Dendritic cell treated with granulocyte-macrophage colony-stimulating factor and Interleukin-4, amounts not matched to agents 40 ng/mL and 50 ng/mL, for 4 days (primary cell): ENCODE results near the gene BBS10.
"Not testable (repeated sequence)": the region's sequence is repeated elsewhere in the genome, so short reads cannot be mapped to it uniquely, and the experiment has no call there.

Experiments used
- H3K27ac Mint-ChIP-seq: one replicate; pipeline ENCODE4 v1.8.0; 2022; ENCODE audit warnings: mild to moderate bottlenecking, mixed read lengths
- H3K27me3 Mint-ChIP-seq: one replicate; pipeline ENCODE4 v1.8.0; 2022; ENCODE audit warnings: mild to moderate bottlenecking, mixed read lengths
- H3K36me3 Mint-ChIP-seq: one replicate; pipeline ENCODE4 v1.8.0; 2022; ENCODE audit warnings: low read depth, mixed read lengths
- H3K4me1 Mint-ChIP-seq: one replicate; pipeline ENCODE4 v1.8.0; 2022; ENCODE audit warnings: low read depth, mixed read lengths
- H3K4me3 Mint-ChIP-seq: one replicate; pipeline ENCODE4 v1.8.0; 2022; ENCODE audit warnings: mild to moderate bottlenecking, moderate library complexity, mixed read lengths
- H3K9me3 Mint-ChIP-seq: one replicate; pipeline ENCODE4 v1.8.0; 2022; ENCODE audit warnings: mixed read lengths
- intact Hi-C: fragments of 100-400 bp; cut with micrococcal nuclease; formaldehyde crosslinking; loops from one replicate; pipeline ENCODE4 v1.15.0; 2022

Gene BBS10

DNA sequence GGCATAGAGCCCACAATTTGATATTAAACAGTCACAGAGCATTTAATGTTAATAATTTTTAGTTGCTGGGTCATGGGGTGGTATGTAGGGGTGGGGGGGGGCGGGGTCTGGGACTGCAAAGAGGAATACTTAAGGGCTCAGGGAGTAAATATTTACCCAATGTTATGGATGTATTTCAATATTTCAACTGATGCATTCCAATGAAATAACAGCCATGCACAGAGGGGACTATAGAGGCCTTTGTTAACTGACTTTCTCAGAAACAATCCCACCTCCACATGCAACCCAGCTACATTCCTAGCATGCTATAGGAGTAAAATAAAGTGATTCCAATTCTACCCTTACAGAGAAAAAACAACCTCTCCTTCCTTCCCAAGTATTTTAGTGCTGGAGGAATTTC lies 7.9 kb upstream of the BBS10 start:
- intact Hi-C loops, result no loop called here
- no peaks in the 10 kb centered on the region for H3K27me3 Mint-ChIP-seq
- no peak overlapping the region for H3K4me3 Mint-ChIP-seq
- H3K36me3 Mint-ChIP-seq, result peaks cover 53% of the 10 kb centered on the region
- no peaks in the 10 kb centered on the region for H3K4me1 Mint-ChIP-seq
- H3K27ac Mint-ChIP-seq, result no peak overlapping the region
- H3K9me3 Mint-ChIP-seq, result no peaks in the 10 kb centered on the region

DNA sequence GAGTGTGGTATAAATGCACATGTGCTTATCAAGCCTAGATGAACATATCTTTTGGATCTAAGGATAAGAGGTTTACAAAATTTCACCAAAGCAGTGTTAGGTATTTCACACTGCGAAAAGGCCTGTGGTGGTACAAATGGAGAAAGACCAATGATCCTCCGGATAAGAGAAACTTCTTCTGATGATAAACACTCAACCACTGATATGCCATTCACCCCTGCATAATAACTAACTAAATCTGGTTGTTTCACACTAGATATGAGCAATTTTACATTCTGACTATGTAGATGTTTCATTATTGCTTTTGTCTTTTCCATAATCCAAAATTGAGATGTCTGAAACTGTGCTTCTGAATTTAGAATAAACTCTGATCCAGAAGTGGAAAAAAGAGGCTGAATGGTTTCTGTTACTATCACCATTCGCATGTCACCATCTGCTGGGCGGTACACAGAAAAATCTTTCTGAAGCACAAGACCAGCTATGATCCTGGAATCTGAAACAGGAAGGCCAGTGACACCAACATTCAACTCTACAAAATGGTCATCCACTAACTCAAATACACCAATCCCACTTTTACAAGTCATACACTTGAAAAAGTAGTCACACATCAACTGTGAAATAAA lies 1.3 kb downstream of the BBS10 start:
- Mint-ChIP-seq H3K27me3 (no peaks in the 10 kb centered on the region), H3K4me3 (peak overlapping the region; percentile 86), H3K9me3 (no peaks in the 10 kb centered on the region), H3K36me3 (peaks cover 10% of the 10 kb centered on the region), H3K27ac (peak overlapping the region; percentile 96), H3K4me1 (peaks cover 20% of the 10 kb centered on the region)
- intact Hi-C loops, result loop anchor here (5.0 to 10.0 kb wide), 3 partner anchors 175 to 835 kb away; partner anchors contain the start of gene KRR1

DNA sequence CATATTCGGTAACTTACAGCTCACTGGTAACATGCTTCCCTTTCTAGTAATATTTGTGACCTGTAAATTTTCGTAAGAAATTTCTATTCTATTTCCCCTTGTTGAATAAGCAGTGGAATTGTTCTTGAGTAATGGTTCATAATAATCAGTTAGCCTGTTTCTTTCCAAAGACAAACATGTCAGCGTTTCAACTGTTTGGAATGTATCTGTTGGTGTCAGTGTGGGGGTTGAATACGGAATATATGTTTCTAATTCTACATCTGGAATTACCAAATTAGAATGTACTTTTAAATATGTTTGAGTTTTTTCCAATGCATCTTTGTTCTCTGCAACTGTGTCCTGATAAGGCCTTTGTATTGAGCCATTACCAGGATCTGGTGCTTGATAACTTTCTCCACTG lies 2.0 kb downstream of the BBS10 start:
- H3K9me3 Mint-ChIP-seq, result no peaks in the 10 kb centered on the region
- intact Hi-C loops, result loop anchor here (5.0 to 10.0 kb wide), 3 partner anchors 174 to 834 kb away; partner anchors contain the start of gene KRR1
- H3K4me3 Mint-ChIP-seq, result no peak overlapping the region
- no peak overlapping the region for H3K27ac Mint-ChIP-seq
- peaks cover 27% of the 10 kb centered on the region for H3K4me1 Mint-ChIP-seq
- H3K36me3 Mint-ChIP-seq, result peaks cover 10% of the 10 kb centered on the region
- H3K27me3 Mint-ChIP-seq, result no peaks in the 10 kb centered on the region

DNA sequence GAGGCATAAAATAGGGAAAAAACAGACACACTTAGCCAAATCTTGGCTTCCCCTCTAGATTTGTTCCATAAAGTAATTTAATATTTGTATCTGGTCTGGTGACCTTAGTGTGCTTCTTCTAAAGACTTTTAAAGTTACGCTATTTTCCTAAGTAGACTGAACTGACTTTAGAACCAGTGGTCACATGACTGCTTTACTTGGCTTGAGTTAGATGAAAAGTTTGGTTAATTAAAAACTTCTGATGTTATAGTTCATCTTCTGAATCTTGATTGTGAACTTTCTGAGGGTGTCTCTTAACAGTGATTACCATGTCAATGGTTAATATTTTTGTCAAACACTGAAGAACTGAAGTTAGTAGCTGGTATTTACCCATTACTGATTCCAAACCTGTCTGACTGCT lies 2.6 kb downstream of the BBS10 start:
- H3K4me1 Mint-ChIP-seq, result peaks cover 34% of the 10 kb centered on the region
- no peaks in the 10 kb centered on the region for H3K27me3 Mint-ChIP-seq
- H3K27ac Mint-ChIP-seq, result no peak overlapping the region
- peaks cover 2% of the 10 kb centered on the region for H3K9me3 Mint-ChIP-seq
- intact Hi-C loops, result loop anchor here (5.0 to 10.0 kb wide), 3 partner anchors 173 to 833 kb away; partner anchors contain the start of gene KRR1
- peaks cover 10% of the 10 kb centered on the region for H3K36me3 Mint-ChIP-seq
- H3K4me3 Mint-ChIP-seq, result no peak overlapping the region

DNA sequence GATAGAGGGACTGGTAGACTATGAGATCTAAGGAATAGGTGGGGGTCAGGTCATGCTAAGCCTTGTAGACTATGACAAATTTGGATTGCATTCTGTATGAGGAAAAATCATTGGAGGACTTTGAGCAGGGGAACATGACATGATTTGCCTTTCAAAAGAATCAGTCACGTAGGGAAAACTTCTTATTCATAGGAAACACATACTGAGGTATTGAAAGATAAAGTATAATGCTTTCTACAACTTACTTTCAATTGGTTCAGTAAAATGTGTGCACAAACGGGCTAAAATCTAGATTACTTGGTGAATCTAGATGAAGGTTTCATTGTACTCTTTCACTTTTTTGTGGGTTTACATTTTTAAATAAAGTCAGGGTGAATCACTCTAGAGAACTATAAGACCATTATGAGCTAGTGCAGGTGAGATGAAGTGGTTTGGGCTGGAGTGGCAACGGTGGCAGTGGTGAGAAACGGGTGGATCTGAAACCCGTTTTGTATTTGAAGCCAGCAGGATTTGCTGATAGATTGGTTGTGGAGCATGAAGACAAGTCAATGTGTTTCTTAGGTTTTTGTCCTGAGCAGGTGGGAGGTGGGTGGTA lies 6.7 kb downstream of the BBS10 start:
- no peak overlapping the region for H3K4me3 Mint-ChIP-seq
- peaks cover 19% of the 10 kb centered on the region for H3K4me1 Mint-ChIP-seq
- H3K9me3 Mint-ChIP-seq, result peaks cover 7% of the 10 kb centered on the region
- no peaks in the 10 kb centered on the region for H3K27me3 Mint-ChIP-seq
- intact Hi-C loops, result loop anchor here (10.0 kb wide), 1 partner anchor 187 kb away; no protein-coding TSS in a partner anchor
- peak overlapping the region; percentile 34 for H3K27ac Mint-ChIP-seq
- no peaks in the 10 kb centered on the region for H3K36me3 Mint-ChIP-seq

DNA sequence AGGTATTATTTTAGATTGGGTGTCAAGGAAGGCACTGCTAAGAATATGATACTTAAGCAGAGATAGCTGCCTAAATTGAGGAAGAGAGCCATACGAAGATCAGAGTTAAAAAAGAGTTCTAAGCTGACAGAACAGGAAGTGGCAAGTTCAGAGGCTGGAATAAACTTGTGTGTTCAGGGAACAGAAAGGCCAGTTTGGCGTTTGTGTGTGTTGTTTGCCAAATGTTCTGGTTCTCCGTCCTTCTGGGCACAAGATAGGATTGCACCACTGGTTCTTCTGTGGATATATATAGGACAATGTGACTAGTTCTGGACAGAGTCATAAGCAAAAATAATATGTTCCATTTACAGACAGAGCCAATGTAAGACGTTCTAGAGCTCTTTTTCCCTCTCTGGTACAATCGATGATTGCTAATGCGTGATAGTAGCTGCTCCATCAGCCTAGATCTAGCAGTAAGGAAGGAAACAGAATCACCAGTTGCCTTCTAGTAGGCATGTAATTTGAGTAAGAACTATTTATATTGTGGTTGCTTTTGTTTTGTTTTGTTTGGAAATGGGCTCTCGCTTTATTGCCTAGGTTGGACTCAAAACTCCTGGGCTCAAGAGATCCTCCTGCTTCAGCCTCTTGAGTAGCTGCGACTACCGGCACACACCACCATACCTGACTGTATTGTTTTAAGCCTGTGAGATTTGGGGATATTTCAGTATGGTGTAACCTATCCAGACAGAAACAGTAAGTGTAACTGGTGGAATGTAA lies 7.4 kb downstream of the BBS10 start:
- Mint-ChIP-seq H3K4me1 (peaks cover 18% of the 10 kb centered on the region), H3K27me3 (no peaks in the 10 kb centered on the region), H3K27ac (peak overlapping the region; percentile 34), H3K36me3 (no peaks in the 10 kb centered on the region), H3K4me3 (no peak overlapping the region), H3K9me3 (peaks cover 7% of the 10 kb centered on the region)
- intact Hi-C loops, result loop anchor here (10.0 kb wide), 1 partner anchor 186 kb away; no protein-coding TSS in a partner anchor

DNA sequence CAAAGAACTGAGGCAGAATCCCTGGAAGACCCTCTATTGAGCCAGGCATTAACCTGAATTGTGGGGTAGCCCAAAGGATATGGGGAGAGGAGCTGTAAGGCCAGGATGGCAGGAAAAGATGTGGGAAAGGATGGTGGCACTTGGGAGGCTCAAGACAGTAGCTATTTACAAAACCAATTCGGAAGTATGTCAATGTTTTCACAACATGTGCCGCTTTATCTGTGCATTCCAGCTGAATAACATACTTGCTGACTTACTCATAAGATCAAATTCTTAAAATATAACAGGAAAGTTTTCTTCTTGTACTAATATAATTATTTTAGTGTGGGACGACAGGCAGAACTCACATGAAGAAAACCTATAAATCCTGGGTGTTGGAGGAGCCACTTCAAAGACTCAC lies 10.6 kb downstream of the BBS10 start:
- H3K27ac Mint-ChIP-seq, result no peak overlapping the region
- H3K4me3 Mint-ChIP-seq, result no peak overlapping the region
- peaks cover 18% of the 10 kb centered on the region for H3K4me1 Mint-ChIP-seq
- intact Hi-C loops, result no loop called here
- H3K36me3 Mint-ChIP-seq, result no peaks in the 10 kb centered on the region
- H3K27me3 Mint-ChIP-seq, result peaks cover 6% of the 10 kb centered on the region
- peaks cover 15% of the 10 kb centered on the region for H3K9me3 Mint-ChIP-seq

DNA sequence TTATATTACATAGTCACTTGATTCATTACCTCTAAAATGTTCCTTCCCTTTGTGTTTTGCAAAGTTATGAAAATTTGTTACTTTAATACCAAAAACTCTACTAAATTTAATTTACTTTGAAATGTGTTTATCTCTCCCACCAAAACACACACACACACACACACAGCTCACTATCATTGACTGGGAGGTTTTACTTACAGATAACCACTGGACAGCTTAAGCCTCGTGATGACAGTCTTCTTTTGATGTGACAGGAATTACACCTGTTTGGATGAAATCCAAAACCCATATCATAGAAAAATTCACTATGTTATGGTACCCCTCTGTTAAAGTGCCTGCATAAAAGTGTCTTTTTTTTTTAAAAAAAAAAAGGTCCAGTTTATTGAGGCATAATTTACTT lies 15.6 kb downstream of the BBS10 start:
- intact Hi-C loops, result no loop called here
- Mint-ChIP-seq H3K9me3 (peaks cover 8% of the 10 kb centered on the region), H3K36me3 (no peaks in the 10 kb centered on the region), H3K27me3 (peaks cover 8% of the 10 kb centered on the region), H3K4me3 (no peak overlapping the region), H3K4me1 (peaks cover 9% of the 10 kb centered on the region), H3K27ac (no peak overlapping the region)

DNA sequence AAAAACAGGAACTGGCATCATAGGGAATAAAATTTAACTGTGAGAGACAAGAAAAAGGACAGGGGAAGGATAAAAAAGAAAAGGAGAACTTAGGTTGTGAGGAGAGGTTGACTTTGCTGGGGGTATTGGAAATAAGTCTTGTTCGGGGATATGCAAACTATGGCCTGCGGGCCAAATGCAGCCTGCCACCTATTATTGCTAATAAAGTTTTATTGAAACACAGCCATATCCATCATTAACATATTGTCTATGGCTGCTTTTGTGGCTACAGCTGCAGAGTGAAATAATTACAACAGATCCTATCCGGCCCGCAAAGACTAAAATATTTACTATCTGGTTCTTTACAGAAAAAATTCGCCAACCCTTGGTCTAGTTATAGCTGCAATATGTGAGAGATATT lies 18.6 kb downstream of the BBS10 start:
- intact Hi-C loops, result no loop called here
- Mint-ChIP-seq H3K36me3 (no peaks in the 10 kb centered on the region), H3K4me1 (peaks cover 9% of the 10 kb centered on the region), H3K27me3 (peaks cover 8% of the 10 kb centered on the region), H3K27ac (no peak overlapping the region), H3K4me3 (no peak overlapping the region), H3K9me3 (peaks cover 8% of the 10 kb centered on the region)

DNA sequence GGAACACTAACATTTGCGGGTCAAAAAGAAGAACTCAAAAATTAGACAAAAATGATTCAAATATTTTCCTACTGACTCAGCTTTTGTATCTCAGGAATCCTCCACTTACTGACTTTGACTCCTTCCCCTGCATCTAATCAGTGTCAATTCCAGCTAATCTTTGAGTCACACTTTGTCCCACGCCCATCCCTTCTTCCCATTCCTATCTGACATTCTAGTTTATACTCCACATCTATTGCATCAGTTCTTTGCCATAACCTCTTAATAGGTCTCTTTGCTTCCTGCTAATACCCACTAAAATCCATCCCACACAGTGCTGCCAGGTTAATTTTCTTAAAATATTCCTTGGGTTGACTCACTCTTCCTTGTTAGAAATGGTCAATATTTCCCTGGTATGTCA lies 19.1 kb downstream of the BBS10 start:
- Mint-ChIP-seq H3K9me3 (peaks cover 8% of the 10 kb centered on the region), H3K4me3 (no peak overlapping the region), H3K27me3 (peaks cover 8% of the 10 kb centered on the region), H3K4me1 (peaks cover 9% of the 10 kb centered on the region), H3K27ac (no peak overlapping the region), H3K36me3 (no peaks in the 10 kb centered on the region)
- intact Hi-C loops, result no loop called here

DNA sequence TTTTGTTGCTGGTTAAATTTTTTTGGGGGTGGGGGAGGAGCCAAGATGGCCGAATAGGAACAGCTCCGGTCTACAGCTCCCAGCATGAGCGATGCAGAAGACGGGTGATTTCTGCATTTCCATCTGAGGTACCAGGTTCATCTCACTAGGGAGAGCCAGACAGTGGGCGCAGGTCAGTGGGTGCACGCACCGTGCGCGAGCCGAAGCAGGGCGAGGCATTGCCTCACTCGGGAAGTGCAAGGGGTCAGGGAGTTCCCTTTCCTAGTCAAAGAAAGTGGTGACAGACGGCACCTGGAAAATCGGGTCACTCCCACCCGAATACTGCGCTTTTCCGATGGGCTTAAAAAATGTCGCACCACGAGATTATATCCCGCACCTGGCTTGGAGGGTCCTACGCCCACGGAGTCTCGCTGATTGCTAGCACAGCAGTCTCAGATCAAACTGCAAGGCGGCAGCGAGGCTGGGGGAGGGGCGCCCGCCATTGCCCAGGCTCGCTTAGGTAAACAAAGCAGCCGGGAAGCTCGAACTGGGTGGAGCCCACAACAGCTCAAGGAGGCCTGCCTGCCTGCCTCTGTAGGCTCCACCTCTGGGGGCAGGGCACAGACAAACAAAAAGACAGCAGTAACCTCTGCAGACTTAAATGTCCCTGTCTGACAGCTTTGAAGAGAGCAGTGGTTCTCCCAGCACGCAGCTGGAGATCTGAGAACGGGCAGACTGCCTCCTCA lies 28.5 kb downstream of the BBS10 start:
- H3K4me3 Mint-ChIP-seq, H3K27ac Mint-ChIP-seq, intact Hi-C loops: not testable (repeated sequence)

DNA sequence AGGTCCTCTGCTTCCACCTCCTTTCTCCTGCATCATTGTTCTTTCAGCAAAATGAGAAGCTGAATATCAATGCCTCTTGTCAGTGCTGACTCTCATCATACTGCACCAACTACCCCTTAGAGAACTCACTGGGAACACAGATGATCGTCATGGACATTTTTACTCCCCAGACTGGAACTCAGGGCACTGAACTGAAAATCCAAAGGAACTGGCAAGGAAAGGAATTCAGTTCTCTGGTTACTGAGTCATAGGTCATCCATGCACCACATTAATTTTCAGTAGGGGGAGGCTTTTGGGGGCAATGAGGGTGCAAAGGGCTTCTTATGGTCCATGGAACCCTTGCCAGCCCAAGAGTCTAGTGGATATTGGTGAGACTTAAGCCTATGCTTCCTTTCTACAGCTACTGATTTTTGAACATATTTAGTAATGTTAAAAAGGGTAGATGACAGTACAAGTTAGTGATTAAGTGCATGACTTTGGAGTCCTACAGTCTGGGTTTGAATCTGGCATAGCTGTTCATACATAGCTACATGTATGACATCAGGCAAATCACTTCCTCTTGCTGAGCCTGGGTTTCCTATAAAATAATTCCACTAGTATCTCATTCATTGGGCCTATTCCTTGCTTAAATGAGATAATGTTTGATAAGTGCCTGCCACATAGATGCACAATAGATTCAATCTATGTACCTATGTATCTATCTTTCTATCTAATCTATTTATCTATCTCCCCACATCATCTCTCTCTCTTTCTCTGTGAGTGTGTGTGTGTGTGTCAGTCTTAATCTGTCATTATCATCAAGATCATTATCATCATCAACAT lies 29.2 kb downstream of the BBS10 start:
- H3K27me3 Mint-ChIP-seq, result peaks cover 4% of the 10 kb centered on the region
- H3K4me1 Mint-ChIP-seq, result no peaks in the 10 kb centered on the region
- H3K27ac Mint-ChIP-seq, result no peak overlapping the region
- H3K36me3 Mint-ChIP-seq, result no peaks in the 10 kb centered on the region
- H3K9me3 Mint-ChIP-seq, result no peaks in the 10 kb centered on the region
- intact Hi-C loops, result no loop called here
- no peak overlapping the region for H3K4me3 Mint-ChIP-seq

More for the DNA sequence above, 28.5 kb downstream of the BBS10 start:
- not testable (repeated sequence) for H3K27me3 Mint-ChIP-seq, H3K4me1 Mint-ChIP-seq, H3K9me3 Mint-ChIP-seq, H3K36me3 Mint-ChIP-seq

DNA sequence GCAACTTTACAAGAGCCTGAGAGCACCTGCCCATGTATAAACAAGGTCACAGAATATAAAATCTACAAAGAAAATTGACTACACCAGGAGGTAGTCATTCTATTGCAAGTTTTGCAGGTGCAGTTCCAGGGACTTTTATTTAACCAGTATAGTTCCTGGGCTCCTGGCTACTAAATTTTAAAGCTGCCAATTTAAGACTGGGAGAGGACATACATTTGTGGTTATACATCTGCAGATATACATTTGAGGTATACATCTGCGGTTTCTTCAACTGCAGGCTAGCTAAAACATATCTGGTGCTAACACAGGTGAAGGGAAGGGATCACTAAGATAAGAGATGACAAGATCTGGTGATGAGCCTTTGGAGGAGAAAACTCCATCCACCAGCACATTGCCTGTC lies 30.2 kb downstream of the BBS10 start:
- Mint-ChIP-seq H3K4me3 (no peak overlapping the region), H3K27me3 (peaks cover 4% of the 10 kb centered on the region), H3K4me1 (no peaks in the 10 kb centered on the region), H3K9me3 (no peaks in the 10 kb centered on the region), H3K27ac (no peak overlapping the region), H3K36me3 (no peaks in the 10 kb centered on the region)
- intact Hi-C loops, result no loop called here
